ENCODE measurements around the gene F3.

- TF ChIP-seq CTCF (IDR thresholded peaks at IDR 0.05) (no peak), USF1 (CRISPR knock-in tag; IDR thresholded peaks at IDR 0.05) (no peak), FOXJ3 (CRISPR knock-in tag; IDR thresholded peaks at IDR 0.05; ENCODE audit: borderline replicate concordance) (no peak), JAZF1 (CRISPR knock-in tag; IDR thresholded peaks at IDR 0.05) (no peak), GABPB1 (CRISPR knock-in tag; IDR thresholded peaks at IDR 0.05) (no peak), ZNF512 (CRISPR knock-in tag; IDR thresholded peaks at IDR 0.05; ENCODE audit: borderline replicate concordance) (no peak), TEAD4 (CRISPR knock-in tag; IDR thresholded peaks at IDR 0.05) (no peak), FOXP4 (CRISPR knock-in tag; IDR thresholded peaks at IDR 0.05) (no peak), ESRRA (CRISPR knock-in tag; IDR thresholded peaks at IDR 0.05; ENCODE audit: borderline replicate concordance) (no peak), CREB1 (CRISPR knock-in tag; IDR thresholded peaks at IDR 0.05) (no peak), AFF4 (CRISPR knock-in tag; IDR thresholded peaks at IDR 0.05; ENCODE audit: borderline replicate concordance) (no peak), ATF3 (CRISPR knock-in tag; conservative IDR thresholded peaks at IDR 0.05) (no peak), TCF7 (CRISPR knock-in tag; IDR thresholded peaks at IDR 0.05; ENCODE audit: low read depth) (no peak), ZNF317 (CRISPR knock-in tag; IDR thresholded peaks at IDR 0.05; ENCODE audit: borderline replicate concordance, low read depth) (no peak)
Observed at GRCh38 chr1:94490556-94490955, 51.0 kb downstream of the F3 start.

All from WTC11 (cell line).